Stomach (tissue), 4 donors: ENCODE data around the gene COG2.

Experiments used
- EP300 ChIP-seq: sonication (generic); formaldehyde crosslinking; IDR thresholded peaks from one replicate; pipeline ENCODE4 v1.6.1; 2017; ENCODE audit warnings: antibody characterized with exemption
- TF ChIP-seq, protein P1 (sequence below), 7 experiments: fragments of 450-650 bp in 4 of 7; fragments of 200-600 bp in 3 of 7; sonication (generic) in 3 of 7; IDR thresholded peaks; one replicate each; pipeline ENCODE4 v1.5.1; 2016 to 2019; ENCODE audit warnings: antibody characterized with exemption in 7 of 7, control low read depth in 2 of 7, mild to moderate bottlenecking in 1 of 7

DNA sequence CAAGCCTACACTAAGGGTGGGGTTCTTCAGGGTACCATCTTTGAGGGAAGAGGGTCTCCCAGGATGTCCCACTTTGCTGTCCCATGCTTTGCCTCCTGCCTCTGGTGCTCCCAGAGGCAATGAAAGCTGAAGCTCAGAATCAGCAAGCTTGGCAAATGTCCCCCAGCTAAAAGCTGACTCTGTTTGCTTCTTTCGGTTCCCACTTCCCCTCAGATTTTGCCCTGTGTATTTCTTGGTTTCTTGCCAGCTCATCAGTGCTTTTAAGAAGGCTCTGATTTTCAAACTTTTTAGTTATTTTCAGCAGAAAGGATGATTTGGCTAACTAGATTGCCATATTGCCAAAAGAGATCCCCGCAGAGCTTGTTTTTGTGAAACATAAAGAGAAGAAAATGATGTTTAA, 33.1 kb upstream of the COG2 start:
- TF ChIP-seq, protein P1, sequence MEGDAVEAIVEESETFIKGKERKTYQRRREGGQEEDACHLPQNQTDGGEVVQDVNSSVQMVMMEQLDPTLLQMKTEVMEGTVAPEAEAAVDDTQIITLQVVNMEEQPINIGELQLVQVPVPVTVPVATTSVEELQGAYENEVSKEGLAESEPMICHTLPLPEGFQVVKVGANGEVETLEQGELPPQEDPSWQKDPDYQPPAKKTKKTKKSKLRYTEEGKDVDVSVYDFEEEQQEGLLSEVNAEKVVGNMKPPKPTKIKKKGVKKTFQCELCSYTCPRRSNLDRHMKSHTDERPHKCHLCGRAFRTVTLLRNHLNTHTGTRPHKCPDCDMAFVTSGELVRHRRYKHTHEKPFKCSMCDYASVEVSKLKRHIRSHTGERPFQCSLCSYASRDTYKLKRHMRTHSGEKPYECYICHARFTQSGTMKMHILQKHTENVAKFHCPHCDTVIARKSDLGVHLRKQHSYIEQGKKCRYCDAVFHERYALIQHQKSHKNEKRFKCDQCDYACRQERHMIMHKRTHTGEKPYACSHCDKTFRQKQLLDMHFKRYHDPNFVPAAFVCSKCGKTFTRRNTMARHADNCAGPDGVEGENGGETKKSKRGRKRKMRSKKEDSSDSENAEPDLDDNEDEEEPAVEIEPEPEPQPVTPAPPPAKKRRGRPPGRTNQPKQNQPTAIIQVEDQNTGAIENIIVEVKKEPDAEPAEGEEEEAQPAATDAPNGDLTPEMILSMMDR (IDR thresholded peaks at IDR 0.05), result no peak
- TF ChIP-seq EP300, result no peak
